Measurements from ENCODE around the gene COPS9.

Gene COPS9

GRCh38 chr2:240127911-240128607 lies 8.0 kb downstream of the COPS9 start:
- H3K4me3 ChIP-seq (ENCODE audit: low read depth, low read length) = no peak overlapping the region
- no peak for DNase-seq (ENCODE audit: low read depth)
- no peak for TF ChIP-seq CTCF (IDR thresholded peaks at IDR 0.05; ENCODE audit: insufficient read depth, low read depth, low read length, missing control alignments)

- H3K4me3 ChIP-seq (ENCODE audit: low read depth, low read length) = no peak overlapping the region
- DNase-seq (ENCODE audit: low read depth) = no peak
- TF ChIP-seq CTCF (IDR thresholded peaks at IDR 0.05; ENCODE audit: insufficient read depth, low read depth, low read length, missing control alignments) = no peak
Measured at GRCh38 chr2:240127191-240127750, 8.8 kb downstream of the COPS9 start.

- no peak overlapping the region for H3K4me3 ChIP-seq (ENCODE audit: low read depth, low read length)
- no peak for TF ChIP-seq CTCF (IDR thresholded peaks at IDR 0.05; ENCODE audit: insufficient read depth, low read depth, low read length, missing control alignments)
- DNase-seq (ENCODE audit: low read depth) = no peak
Measured at GRCh38 chr2:240126731-240127130, 9.4 kb downstream of the COPS9 start.

- H3K4me3 ChIP-seq (ENCODE audit: low read depth, low read length) = no peak overlapping the region
- DNase-seq (ENCODE audit: low read depth) = no peak
- no peak for TF ChIP-seq CTCF (IDR thresholded peaks at IDR 0.05; ENCODE audit: insufficient read depth, low read depth, low read length, missing control alignments)
Measured at GRCh38 chr2:240125742-240126141, 10.4 kb downstream of the COPS9 start.

GRCh38 chr2:240124651-240125030 lies 11.5 kb downstream of the COPS9 start:
- H3K4me3 ChIP-seq (ENCODE audit: low read depth, low read length) = no peak overlapping the region
- no peak for DNase-seq (ENCODE audit: low read depth)
- no peak for TF ChIP-seq CTCF (IDR thresholded peaks at IDR 0.05; ENCODE audit: insufficient read depth, low read depth, low read length, missing control alignments)

GRCh38 chr2:240123821-240124650 lies 12.1 kb downstream of the COPS9 start:
- TF ChIP-seq CTCF (IDR thresholded peaks at IDR 0.05; ENCODE audit: insufficient read depth, low read depth, low read length, missing control alignments) = no peak
- no peak overlapping the region for H3K4me3 ChIP-seq (ENCODE audit: low read depth, low read length)
- no peak for DNase-seq (ENCODE audit: low read depth)
